Tibial nerve (tissue), 4 donors: ENCODE measurements around the gene NLE1.

Experiments used
- EP300 ChIP-seq, 2 donors: sonication (generic); formaldehyde crosslinking; IDR thresholded peaks; one replicate each; pipeline ENCODE4 v1.6.1; 2017; ENCODE audit warnings: antibody characterized with exemption in 2 of 2, mild to moderate bottlenecking in 1 of 2
- POLR2A ChIP-seq, 2 donors: fragments of 450-650 bp; IDR thresholded peaks; one replicate each; pipeline ENCODE4 v1.6.1; 2017; ENCODE audit warnings: antibody characterized with exemption in 2 of 2, mild to moderate bottlenecking in 2 of 2, moderate library complexity in 2 of 2
- TF ChIP-seq, protein P1 (sequence below), 5 experiments: fragments of 200-600 bp in 3 of 5; fragments of 450-650 bp in 2 of 5; sonication (generic) in 3 of 5; IDR thresholded peaks; one replicate each; pipeline ENCODE4 v1.5.1; 2016 to 2019; ENCODE audit warnings: antibody characterized with exemption in 5 of 5, mild to moderate bottlenecking in 3 of 5, moderate library complexity in 2 of 5

- TF ChIP-seq POLR2A (IDR thresholded peaks at IDR 0.05) (no peak), EP300 (IDR thresholded peaks at IDR 0.05) (no peak)
- TF ChIP-seq, protein P1, sequence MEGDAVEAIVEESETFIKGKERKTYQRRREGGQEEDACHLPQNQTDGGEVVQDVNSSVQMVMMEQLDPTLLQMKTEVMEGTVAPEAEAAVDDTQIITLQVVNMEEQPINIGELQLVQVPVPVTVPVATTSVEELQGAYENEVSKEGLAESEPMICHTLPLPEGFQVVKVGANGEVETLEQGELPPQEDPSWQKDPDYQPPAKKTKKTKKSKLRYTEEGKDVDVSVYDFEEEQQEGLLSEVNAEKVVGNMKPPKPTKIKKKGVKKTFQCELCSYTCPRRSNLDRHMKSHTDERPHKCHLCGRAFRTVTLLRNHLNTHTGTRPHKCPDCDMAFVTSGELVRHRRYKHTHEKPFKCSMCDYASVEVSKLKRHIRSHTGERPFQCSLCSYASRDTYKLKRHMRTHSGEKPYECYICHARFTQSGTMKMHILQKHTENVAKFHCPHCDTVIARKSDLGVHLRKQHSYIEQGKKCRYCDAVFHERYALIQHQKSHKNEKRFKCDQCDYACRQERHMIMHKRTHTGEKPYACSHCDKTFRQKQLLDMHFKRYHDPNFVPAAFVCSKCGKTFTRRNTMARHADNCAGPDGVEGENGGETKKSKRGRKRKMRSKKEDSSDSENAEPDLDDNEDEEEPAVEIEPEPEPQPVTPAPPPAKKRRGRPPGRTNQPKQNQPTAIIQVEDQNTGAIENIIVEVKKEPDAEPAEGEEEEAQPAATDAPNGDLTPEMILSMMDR (IDR thresholded peaks at IDR 0.05): no peak
Observed at GRCh38 chr17:35154196-35155165, 12.4 kb upstream of the NLE1 start.
